C4-2B (cell line): ENCODE measurements around the gene GEMIN2.
"Not testable (repeated sequence)": the region's sequence is repeated elsewhere in the genome, so short reads cannot be mapped to it uniquely, and the experiment has no call there.

Experiments used
- ZFX ChIP-seq: fragments of 450-650 bp; IDR thresholded peaks from 2 replicates; pipeline ENCODE4 v1.6.1; 2017
- TF ChIP-seq, protein P1 (sequence below): fragments of 450-650 bp; conservative IDR thresholded peaks from 2 replicates; pipeline ENCODE4 v1.5.1; 2017; ENCODE audit warnings: mild to moderate bottlenecking

DNA sequence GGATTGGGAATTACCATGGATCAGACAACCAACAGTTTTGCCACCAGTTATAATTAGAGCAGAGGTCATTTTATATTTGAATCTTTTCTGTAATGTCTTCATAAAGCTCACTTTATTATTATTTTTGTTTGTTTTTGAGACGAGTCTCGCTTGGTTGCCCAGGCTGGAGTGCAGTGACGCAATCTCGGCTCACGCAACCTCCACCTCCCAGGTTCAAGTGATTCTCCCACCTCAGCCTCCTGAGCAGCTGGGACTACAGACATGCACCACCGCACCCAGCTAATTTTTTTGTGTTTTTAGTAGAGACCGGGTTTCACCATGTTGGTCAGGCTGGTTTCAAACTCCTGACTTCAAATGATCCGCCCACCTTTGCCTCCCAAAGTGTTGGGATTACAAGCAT is 23.7 kb downstream of the GEMIN2 start:
- TF ChIP-seq, protein P1, sequence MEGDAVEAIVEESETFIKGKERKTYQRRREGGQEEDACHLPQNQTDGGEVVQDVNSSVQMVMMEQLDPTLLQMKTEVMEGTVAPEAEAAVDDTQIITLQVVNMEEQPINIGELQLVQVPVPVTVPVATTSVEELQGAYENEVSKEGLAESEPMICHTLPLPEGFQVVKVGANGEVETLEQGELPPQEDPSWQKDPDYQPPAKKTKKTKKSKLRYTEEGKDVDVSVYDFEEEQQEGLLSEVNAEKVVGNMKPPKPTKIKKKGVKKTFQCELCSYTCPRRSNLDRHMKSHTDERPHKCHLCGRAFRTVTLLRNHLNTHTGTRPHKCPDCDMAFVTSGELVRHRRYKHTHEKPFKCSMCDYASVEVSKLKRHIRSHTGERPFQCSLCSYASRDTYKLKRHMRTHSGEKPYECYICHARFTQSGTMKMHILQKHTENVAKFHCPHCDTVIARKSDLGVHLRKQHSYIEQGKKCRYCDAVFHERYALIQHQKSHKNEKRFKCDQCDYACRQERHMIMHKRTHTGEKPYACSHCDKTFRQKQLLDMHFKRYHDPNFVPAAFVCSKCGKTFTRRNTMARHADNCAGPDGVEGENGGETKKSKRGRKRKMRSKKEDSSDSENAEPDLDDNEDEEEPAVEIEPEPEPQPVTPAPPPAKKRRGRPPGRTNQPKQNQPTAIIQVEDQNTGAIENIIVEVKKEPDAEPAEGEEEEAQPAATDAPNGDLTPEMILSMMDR = not testable (repeated sequence)
- not testable (repeated sequence) for TF ChIP-seq ZFX
